GDM1 (cell line): Measurements from ENCODE around the gene MADCAM1.
"Not testable (repeated sequence)": the region's sequence is repeated elsewhere in the genome, so short reads cannot be mapped to it uniquely, and the experiment has no call there.

Experiments
- DNase-seq: peaks from one replicate; lab custom pipeline; 2025; lab: John Stamatoyannopoulos, UW

MADCAM1 gene

DNA sequence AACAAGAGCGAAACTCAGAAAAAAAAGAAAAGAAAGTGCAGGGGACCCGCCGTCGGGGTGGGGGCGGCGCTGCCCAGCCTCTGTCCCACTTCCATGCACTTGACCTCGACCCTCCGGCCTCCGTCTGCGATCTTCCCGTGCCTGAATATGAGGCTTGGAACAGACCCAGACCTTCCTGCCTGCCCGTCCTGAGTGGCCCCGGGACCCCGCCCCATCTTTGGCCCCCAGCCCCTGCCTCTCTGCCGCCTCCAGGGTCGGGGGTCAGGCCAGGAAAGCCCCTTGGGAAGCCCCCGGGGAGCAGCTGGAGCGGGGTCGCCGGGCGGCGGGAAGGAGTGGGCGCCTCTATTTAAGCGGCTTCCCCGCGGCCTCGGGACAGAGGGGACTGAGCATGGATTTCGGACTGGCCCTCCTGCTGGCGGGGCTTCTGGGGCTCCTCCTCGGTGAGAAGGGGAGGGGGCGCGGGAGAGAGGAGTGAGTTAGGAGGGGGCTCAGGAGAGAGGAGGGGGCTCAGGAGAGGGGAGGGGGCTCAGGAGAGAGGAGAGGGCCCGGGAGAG, at the start of gene MADCAM1:
TSS of gene MADCAM1 (plus strand) at position 375 of the 554 bp plus-strand sequence. CDS start at position 389, 14 bp downstream.
- DNase-seq: no peak

DNA sequence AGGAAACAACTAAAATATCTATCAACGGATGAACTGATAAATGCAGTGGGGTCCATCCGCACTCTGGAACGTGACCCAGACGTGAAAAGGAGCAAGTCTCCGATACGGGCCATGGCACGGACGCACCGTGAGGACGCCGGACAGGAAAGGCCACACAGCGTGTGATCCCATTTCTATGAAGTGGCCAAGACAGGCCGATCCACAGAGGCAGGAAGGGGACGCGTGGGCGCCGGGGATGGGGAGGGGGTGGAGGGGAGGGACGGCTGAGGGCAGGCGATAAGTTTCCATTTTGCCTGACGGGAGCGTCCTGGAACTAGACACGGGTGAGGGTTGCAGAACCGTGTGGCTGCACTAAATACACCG, 49.2 kb upstream of the MADCAM1 start:
- no peak for DNase-seq

GRCh38 chr19:447816-448560, 48.3 kb upstream of the MADCAM1 start:
- DNase-seq: no peak

- DNase-seq: no peak
Observed at GRCh38 chr19:449916-450315, 46.4 kb upstream of the MADCAM1 start.

GRCh38 chr19:450912-451481, 45.3 kb upstream of the MADCAM1 start:
- DNase-seq: not testable (repeated sequence)

DNA sequence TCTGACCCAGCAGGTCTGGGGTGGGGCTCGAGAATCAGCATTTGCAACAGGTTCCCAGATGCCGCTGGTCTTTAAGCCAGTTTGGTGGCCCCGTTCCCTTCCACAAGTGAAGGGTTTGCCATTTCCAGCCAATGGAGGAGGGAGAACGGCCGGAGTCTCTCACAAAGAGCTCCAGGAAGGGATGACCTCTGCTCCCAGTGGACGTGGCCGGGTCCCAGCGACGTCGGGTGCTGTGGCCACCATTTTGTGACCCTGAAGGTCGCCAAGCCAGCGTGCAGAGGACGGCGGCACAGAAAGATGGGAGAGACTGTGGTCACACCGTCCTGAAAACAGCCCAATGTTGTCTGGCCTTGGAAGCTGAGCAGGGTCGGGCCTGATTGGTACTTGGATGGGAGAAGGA, 43.5 kb upstream of the MADCAM1 start:
- no peak for DNase-seq

GRCh38 chr19:453606-454005, 42.7 kb upstream of the MADCAM1 start:
- DNase-seq: no peak

DNA sequence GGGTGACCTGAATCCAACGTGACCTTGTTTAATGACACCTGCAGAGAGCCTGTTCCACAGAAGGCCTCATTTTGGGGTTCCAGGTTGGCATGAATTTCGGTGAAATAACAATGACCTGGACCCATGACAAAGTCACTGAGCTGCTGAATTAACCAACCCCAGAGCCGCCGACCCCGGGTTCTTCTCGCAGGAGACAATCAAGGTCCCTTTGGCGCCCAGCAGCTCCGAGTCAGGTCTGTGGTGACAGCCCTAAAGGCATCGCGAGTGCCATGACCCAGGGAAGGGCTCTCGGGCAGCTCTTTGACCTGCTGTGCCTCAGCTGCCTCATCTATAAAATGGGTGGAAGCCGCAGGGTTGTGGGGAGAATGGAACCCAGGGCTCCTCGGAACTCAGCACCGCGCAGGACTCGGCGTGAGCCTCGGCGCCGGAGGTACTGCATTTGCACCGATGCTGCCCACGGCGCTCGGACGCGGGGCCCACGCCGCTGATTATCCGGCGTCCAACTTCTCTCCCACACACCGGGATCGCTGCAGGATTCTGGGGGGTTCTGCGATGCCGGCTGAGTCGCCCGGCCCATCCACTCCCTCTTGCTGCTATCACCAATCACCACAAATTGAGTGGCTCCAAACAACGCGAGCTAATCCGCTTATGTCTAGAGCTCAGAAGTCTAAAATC, 41.1 kb upstream of the MADCAM1 start:
- DNase-seq: no peak

DNA sequence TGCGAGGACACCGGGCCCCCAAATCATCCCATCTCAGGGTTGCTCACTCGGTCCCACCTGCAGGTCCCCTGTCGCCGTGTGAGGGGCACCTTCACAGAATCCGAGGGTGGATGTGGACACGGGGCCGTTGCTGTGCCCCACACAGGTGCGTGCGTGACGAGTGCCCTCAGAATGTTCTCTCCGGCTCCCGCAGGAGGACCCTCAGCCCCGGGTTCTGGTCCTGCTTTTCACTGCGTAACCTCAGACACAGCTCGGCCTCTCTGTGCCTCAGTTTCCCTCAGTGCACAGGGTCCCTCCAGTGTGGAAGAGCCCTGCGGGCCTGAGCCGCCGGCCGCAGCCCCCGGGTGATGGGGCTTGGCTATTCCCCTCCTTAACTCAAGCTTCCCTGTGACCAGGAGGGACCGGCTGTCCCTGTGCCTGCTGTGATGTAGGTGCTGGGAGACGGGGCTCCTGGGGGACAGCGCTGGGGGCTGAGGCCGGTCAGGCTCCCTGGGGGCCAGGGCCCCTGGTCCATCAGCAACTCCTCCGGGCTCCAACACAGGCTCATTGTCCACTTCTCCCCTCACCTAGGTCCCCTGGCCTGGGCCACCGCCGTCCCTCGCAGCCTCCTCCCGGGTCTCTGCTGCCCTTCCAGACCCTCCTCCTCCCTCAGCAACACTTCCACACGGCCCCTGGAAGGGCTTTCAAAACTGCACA, 40.3 kb upstream of the MADCAM1 start:
- no peak for DNase-seq

- no peak for DNase-seq
Observed at GRCh38 chr19:456547-457110, 39.7 kb upstream of the MADCAM1 start.

DNA sequence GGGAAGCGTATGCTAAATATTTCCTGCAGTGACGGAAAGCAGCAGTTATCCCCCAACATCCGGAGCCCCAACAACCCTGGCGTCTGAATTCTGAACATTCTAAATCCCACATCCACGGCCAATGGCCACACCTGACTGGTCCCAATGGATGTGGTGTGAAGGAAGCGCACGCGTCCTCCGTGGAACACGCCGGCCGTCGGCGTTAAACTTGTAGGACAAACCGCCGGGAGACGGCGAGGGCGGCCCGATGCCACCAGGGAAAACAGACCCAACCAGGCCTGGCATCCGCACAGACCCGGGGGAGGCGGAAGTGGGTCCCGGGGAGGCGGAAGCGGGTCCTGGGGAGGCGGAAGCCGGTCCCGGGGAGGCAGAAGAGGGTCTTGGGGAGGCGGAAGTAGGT, 38.6 kb upstream of the MADCAM1 start:
- no peak for DNase-seq

DNA sequence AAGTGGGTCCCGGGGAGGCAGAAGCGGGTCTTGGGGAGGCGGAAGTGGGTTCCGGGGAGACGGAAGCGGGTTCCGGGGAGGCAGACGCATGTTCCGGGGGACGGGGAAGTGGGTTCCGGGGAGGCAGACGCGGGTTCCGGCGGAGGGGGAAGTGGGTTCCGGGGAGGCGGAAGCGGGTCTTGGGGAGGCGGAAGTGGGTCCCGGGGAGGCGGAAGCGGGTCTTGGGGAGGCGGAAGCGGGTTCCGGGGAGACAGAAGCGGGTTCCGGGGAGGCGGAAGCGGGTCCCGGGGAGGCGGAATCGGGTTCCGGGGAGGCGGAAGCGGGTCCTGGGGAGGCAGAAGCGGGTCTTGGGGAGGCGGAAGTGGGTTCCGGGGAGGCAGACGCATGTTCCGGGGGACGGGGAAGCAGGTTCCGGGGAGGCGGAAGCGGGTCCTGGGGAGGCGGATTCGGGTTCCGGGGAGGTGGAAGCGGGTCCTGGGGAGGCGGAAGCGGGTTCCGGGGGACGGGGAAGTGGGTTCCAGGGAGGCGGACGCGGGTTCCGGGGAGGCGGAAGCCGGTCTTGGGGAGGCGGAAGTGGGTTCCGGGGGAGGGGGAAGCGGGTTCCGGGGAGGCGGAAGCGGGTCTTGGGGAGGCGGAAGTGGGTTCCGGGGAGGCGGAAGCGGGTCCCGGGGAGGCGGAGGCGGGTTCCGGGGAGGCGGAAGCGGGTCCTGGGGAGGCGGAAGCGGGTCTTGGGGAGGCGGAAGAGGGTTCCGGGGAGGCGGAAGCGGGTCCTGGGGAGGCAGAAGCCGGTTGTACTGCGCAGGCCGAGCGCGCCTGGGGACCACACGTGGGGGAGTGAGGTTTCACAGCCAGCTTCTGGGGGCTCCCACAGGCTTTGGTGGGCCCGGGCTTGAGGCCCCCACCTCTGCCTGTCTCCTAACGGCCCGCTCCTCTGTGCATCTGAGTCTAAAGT, 37.9 kb upstream of the MADCAM1 start:
- DNase-seq: no peak

GRCh38 chr19:459724-460511, 36.4 kb upstream of the MADCAM1 start:
- no peak for DNase-seq

- DNase-seq: no peak
Observed at GRCh38 chr19:460877-461720, 35.2 kb upstream of the MADCAM1 start, which contains the start of gene SHC2. Gene SHC2 (minus strand): TSS chr19:461033. CDS start chr19:460996, 37 bp downstream.

DNA sequence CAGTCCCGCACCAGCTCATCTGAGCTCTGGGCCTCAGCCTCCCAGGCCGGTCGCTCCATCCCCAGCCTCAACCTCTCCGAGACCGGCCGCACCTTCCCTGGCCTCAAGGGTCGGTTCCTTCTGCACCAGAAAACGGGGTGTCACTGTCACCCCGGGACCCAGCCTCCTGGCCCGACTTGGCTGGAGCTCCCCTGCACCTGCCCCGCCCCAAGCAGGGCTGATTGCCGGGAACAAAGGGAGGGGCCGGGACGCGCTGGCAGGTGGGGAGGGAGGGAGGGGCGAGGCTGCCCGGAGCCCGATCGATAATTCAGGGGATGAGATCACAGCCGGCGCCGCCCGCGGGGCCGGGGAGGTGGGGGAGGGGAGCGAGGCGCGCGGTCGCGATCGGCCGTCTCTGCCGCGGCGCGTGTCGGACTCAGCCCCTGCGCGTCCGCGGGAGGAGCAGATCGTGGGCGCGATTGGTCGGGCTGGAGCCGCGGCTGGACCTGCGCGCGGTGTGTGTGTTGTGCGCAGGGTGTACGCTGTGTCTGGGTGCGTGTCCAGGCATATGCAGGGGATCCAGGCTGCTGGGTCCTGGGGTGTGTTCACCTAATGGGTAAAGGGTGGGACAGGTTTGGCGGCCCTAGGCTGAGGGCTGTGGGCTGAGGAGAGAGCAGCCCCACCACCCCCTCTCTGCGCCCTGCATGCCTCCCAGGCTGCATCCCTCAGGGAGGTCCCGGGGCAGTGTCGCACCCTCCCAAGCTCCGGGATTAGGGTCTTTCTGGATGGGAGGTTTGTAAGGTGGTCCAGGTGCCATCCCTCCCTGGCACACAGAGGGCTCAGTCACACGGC, 34.4 kb upstream of the MADCAM1 start:
- no peak for DNase-seq

DNA sequence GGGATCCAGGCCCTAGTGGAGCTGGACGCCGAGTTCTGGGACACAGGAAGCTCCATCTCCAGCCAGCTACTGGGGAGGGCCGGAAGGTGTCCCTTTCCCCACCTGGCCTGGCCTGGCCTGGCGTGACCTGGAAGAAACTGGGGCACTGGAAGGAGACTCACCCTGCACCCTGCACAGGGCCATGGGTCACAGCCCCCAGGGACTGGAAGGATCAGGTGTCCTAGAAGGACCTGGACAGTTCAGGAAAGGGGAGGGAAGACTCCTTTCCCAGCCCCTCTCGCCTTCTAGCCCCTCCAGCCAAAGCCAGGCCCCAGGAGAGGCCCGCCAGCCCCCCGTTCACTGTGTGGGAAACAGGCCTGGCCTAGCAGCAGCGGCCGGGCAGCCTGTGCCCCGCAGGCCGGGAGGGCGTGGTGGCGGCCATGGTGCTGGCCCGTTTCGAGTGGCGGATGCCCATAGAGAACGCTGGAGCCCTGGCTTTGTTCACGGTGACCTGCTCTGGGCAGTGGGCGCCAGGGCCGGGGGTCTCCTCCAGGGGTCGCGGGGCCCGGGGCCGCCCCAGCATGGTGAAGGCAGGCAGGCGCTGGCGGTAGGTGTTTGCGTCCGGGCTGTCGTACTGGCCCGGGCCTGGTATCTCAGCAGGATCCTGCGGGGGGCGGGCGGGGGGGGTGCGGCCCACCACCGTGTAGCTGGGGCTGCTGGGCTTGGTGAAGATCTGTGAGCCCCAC, 32.6 kb upstream of the MADCAM1 start:
- no peak for DNase-seq

DNA sequence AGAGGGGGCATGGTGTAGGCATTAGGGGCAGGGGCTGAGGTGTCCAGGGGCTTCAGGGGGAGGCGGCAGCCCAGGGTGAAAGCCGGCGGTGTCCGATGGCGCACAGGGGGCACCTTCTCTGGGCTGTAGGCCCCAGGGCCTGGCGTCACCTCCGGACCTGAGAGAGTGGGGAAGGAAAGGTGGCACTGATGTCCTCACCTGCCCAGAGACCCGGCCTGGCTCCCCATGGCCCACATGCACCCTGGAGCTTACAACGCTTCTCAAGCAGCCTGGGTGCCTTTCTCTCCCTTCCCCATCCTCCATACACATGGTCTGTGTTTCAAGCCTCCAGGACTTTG, 32.1 kb upstream of the MADCAM1 start:
- no peak for DNase-seq
